GM21526 (cell line): ENCODE results near the gene TMEM132A.

Experiments
- ATAC-seq: cut with Tn5 transposase; IDR thresholded peaks from one replicate; pipeline ENCODE4 v1.9.1; 2021; ENCODE audit warnings: moderate library complexity; ENCODE audit not compliant: unreplicated experiment, low FRiP score

The TMEM132A gene

GRCh38 chr11:60984149-60984548, 59.9 kb downstream of the TMEM132A start:
- no peak for ATAC-seq

- no peak for ATAC-seq
Observed at GRCh38 chr11:60984636-60985035, 60.4 kb downstream of the TMEM132A start.

- ATAC-seq, result no peak
Observed at GRCh38 chr11:60985501-60985900, 61.2 kb downstream of the TMEM132A start.

- ATAC-seq, result no peak
Observed at GRCh38 chr11:60985991-60986915, 62.0 kb downstream of the TMEM132A start.
